NCI-H2107 treated with DMSO at 0.1 percent for 48 hours (cell line): ENCODE measurements around the gene ZNF577.
"Not testable (repeated sequence)": the region's sequence is repeated elsewhere in the genome, so short reads cannot be mapped to it uniquely, and the experiment has no call there.

ENCODE experiments used
- DNase-seq: peaks from one replicate; lab custom pipeline; 2025; ENCODE audit not compliant: unreplicated experiment; lab: John Stamatoyannopoulos, UW

Gene ZNF577

GRCh38 chr19:51887522-51888498, at the start of gene ZNF577:
Gene ZNF577, minus strand, starts transcription at chr19:51887951. Its CDS starts 7,569 bp downstream, at chr19:51880382.
- DNase-seq = no peak

GRCh38 chr19:51931921-51932320, 44.2 kb upstream of the ZNF577 start:
- no peak for DNase-seq

- no peak for DNase-seq
Observed at GRCh38 chr19:51927859-51928258, 40.1 kb upstream of the ZNF577 start.

GRCh38 chr19:51926784-51927741, 39.3 kb upstream of the ZNF577 start, which contains the start of gene ZNF613:
Gene ZNF613, plus strand, starts transcription at chr19:51927472. Its CDS starts 8,749 bp downstream, at chr19:51936221.
- peak; percentile 85 for DNase-seq

GRCh38 chr19:51926426-51926783, 38.7 kb upstream of the ZNF577 start:
- DNase-seq = no peak

- DNase-seq = no peak
Observed at GRCh38 chr19:51921949-51922348, 34.2 kb upstream of the ZNF577 start.

- no peak for DNase-seq
Observed at GRCh38 chr19:51919606-51920005, 31.9 kb upstream of the ZNF577 start.

GRCh38 chr19:51916167-51916566, 28.4 kb upstream of the ZNF577 start:
- no peak for DNase-seq

- DNase-seq = no peak
Observed at GRCh38 chr19:51915324-51915867, 27.6 kb upstream of the ZNF577 start.

- DNase-seq = not testable (repeated sequence)
Observed at GRCh38 chr19:51907981-51908380, 20.2 kb upstream of the ZNF577 start.

- DNase-seq = not testable (repeated sequence)
Observed at GRCh38 chr19:51906108-51906507, 18.4 kb upstream of the ZNF577 start.

GRCh38 chr19:51905639-51906038, 17.9 kb upstream of the ZNF577 start:
- not testable (repeated sequence) for DNase-seq

- no peak for DNase-seq
Observed at GRCh38 chr19:51905206-51905605, 17.5 kb upstream of the ZNF577 start.

GRCh38 chr19:51904331-51905165, 16.8 kb upstream of the ZNF577 start, which contains the start of gene ZNF649:
Gene ZNF649, minus strand, starts transcription at chr19:51905017. Its CDS starts 4,910 bp downstream, at chr19:51900107.
- peak; percentile 24 for DNase-seq

- no peak for DNase-seq
Observed at GRCh38 chr19:51903192-51903591, 15.4 kb upstream of the ZNF577 start.

GRCh38 chr19:51901860-51902259, 14.1 kb upstream of the ZNF577 start:
- no peak for DNase-seq

- DNase-seq = no peak
Observed at GRCh38 chr19:51891193-51891747, 3.5 kb upstream of the ZNF577 start.

GRCh38 chr19:51889934-51890333, 2.2 kb upstream of the ZNF577 start:
- DNase-seq = no peak

- no peak for DNase-seq
Observed at GRCh38 chr19:51884713-51885112, 3.0 kb downstream of the ZNF577 start.

GRCh38 chr19:51882518-51882917, 5.2 kb downstream of the ZNF577 start:
- DNase-seq = no peak
